GM10248 (cell line): ENCODE data around the gene COPZ1.

Experiments
- CTCF ChIA-PET: fragments of 300-600 bp; sonication (Branson Sonifier 250); formaldehyde crosslinking; extraction: SDS; loops from one replicate; lab custom pipeline; 2021; ENCODE audit warnings: antibody characterized with exemption; lab: Yijun Ruan, JAX
- POLR2A ChIA-PET: fragments of 350-650 bp; sonication (Branson Sonifier 250); formaldehyde crosslinking; extraction: SDS; loops from one replicate; lab custom pipeline; 2020; ENCODE audit warnings: antibody characterized with exemption; lab: Yijun Ruan, JAX
- DNase-seq: peaks from one replicate; pipeline ENCODE4 v3.0.0; 2012; ENCODE audit errors: extremely low spot score
- TF ChIP-seq, protein P1 (sequence below): IDR thresholded peaks from 2 replicates; pipeline ENCODE4 v1.5.1; 2012; ENCODE audit warnings: mild to moderate bottlenecking, low read depth; ENCODE audit errors: extremely low read depth, missing control alignments, control extremely low read depth

The COPZ1 gene

DNA sequence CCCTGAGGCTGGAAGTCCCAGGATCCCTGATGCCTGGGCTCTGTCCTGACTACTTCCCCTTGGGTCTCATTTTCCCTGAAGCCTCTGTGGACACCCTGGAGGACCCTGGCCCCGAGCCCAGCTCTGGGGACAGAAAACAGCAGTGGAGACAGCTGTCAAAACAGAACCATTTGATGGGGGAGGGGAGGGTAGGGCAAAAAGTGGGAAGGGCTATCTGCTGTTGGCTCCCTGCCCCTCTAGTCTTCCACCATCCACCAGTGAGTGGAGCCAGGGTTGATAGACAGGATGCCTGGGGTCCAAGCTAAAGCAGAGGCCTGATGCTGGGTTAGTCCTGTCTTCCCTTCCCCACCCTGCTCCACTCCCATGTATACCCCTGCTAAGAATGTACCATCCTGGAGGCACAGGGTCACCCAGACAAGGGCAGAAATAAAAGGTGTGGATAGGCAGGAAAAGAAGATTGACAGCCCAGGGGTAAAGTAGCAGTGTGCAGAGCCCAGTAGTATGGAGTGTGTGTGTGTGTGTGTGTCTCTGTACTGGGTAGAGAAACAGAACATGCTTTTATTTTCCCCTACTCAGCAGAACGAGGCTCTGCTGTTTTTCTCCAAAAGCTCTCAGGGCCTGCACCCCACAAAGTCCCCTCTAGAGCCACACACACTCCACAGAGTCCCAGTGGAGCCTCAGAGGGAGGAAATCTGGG is 49.8 kb downstream of the COPZ1 start:
- POLR2A ChIA-PET: no interaction called here
- CTCF ChIA-PET: interaction anchor here (0.8 to 5.9 kb wide), 10 partner anchors 14 to 160 kb away, joined by 3 to 49 read pairs (median 4); partner anchors contain the start of gene COPZ1
- DNase-seq: no peak
- TF ChIP-seq, protein P1, sequence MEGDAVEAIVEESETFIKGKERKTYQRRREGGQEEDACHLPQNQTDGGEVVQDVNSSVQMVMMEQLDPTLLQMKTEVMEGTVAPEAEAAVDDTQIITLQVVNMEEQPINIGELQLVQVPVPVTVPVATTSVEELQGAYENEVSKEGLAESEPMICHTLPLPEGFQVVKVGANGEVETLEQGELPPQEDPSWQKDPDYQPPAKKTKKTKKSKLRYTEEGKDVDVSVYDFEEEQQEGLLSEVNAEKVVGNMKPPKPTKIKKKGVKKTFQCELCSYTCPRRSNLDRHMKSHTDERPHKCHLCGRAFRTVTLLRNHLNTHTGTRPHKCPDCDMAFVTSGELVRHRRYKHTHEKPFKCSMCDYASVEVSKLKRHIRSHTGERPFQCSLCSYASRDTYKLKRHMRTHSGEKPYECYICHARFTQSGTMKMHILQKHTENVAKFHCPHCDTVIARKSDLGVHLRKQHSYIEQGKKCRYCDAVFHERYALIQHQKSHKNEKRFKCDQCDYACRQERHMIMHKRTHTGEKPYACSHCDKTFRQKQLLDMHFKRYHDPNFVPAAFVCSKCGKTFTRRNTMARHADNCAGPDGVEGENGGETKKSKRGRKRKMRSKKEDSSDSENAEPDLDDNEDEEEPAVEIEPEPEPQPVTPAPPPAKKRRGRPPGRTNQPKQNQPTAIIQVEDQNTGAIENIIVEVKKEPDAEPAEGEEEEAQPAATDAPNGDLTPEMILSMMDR: no peak

DNA sequence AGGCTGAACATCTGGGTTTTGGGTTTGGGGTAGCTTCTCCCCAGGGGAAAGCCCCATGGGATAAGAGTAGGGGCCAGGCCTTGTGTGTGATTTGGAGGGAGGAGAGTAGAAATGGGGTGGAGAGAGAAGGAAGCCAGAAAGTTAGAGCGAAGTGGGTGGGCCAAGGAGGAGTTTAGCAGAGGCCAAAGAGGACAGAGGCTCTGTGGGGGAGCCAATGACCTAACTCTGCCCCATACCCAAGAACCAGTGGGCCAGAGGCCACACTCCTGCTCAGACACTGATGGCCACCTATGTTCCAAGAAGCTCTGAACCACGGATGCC is 50.3 kb downstream of the COPZ1 start:
- POLR2A ChIA-PET: no interaction called here
- TF ChIP-seq, protein P1: no peak
- CTCF ChIA-PET: interaction anchor here (0.8 to 5.9 kb wide), 8 partner anchors 15 to 160 kb away, joined by 4 to 49 read pairs (median 5); partner anchors contain the start of gene COPZ1
- DNase-seq: no peak

DNA sequence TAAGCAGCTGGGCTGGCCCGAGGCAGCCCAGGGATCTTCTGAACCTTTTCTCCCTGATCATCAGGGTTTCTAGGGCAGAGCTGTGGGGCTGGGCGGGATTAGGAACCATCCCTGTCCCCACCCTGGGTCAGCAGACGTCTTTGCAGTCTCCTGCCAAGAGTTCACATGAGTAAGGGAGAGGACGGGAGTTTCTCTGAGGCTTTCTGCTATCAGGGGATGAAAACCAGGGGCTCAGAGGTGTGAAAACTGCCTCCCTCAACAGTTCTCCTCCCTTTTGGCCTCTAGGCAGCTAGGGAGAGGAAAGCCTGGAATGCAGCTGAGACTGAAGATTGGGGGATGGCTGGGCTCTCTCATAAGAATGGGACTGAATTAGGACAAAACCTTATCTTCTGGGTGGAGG is 51.7 kb downstream of the COPZ1 start:
- POLR2A ChIA-PET: no interaction called here
- CTCF ChIA-PET: interaction anchor here (0.9 to 7.5 kb wide), 7 partner anchors 9 to 162 kb away, joined by 3 to 74 read pairs (median 3); no protein-coding TSS in a partner anchor
- TF ChIP-seq, protein P1: no peak
- DNase-seq: no peak

DNA sequence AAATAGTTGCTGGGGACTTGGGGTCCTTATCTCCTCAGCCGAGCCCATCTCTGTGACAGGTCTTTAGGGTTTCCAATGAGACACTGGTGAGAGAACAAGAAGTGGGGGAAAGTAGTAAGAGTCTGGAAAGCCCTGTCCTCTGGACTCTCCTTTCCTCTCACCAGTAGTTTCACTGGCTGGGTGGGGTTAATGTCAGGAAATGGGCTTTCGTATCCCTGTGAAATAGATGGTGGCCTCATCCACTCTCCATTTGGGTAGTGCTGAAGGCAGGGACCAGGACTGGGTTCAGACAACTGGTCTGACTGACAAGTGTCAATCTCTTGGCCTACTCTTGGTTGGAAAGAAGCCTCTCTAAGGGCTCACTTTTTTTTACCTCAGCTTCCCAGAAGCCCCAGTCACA is 52.1 kb downstream of the COPZ1 start:
- POLR2A ChIA-PET: no interaction called here
- no peak for DNase-seq
- TF ChIP-seq, protein P1: no peak
- CTCF ChIA-PET: interaction anchor here (0.9 to 7.5 kb wide), 6 partner anchors 8 to 163 kb away, joined by 3 to 74 read pairs (median 3); no protein-coding TSS in a partner anchor

DNA sequence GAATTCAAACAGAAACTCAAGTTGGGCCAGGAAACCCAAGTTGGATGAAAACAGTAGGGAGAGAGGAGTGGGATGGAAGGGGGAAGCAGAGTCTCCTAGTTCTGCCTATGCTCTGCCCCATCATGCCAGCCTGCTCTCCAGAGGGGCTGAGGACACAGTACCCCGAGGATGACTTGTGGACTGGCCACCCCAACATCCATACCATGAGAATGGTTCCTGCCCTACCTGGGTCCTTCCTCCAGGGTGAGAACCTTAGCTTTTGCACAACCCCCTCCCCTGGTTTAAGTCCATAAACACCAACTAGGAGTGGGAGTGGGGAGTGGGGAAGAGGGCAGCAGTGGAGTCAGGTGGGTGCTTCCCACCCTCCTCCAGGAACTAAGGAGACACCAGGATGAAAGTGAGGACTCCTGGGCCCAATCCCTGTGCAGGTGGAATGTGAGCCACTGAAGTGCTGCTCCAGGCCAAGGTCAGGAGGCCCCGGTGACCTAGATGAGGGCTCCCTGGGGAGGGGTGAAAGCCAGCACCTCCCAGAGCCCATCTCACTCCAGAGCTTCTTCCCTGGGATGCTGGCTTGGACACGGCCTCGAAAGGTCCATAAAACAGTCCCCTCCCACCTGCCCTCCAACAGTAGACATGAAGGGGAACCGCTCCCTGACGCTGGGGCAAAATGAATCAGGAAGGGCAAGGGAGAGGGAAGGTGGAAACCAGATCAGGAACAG is 53.0 kb downstream of the COPZ1 start:
- TF ChIP-seq, protein P1: no peak
- POLR2A ChIA-PET: no interaction called here
- no peak for DNase-seq
- CTCF ChIA-PET: interaction anchor here (0.6 to 7.5 kb wide), 12 partner anchors 10 to 163 kb away, joined by 3 to 87 read pairs (median 37); partner anchors contain the start of gene COPZ1

DNA sequence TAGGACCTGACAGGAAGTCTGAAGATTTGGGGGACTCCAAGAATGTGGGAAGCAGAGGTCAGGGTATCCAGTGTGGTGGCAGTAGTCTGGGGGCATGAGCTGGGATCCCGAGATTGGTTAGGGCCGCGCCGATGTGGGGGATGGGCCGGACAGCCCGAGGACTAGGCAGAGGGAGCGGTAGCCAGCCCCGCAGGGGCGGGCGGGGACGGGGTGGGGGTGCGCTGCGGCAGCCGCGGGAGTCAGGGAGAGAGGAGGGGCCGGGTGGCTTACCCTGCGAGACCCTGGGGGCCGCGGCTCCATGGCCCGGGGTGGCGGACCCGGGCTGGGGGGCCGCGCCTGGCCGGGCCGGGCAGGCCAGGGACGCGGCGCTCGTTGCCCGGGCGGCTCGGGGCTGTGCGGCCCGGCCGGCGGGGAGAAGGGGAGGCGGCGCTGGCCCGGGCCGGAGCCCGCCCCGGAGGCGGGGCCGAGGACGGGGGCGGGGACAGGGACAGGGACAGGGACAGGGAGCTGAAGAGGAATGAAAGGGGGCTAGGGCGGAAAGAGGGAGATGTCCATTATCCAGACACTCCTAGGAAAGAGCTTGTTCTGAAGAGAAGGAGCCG is 54.0 kb downstream of the COPZ1 start:
- ChIA-PET CTCF (interaction anchor here (0.6 to 7.5 kb wide), 48 partner anchors 7 to 416 kb away, joined by 3 to 87 read pairs (median 6); partner anchors contain the start of genes COPZ1, HNRNPA1, HOXC4 and HOXC5), POLR2A (no interaction called here)
- TF ChIP-seq, protein P1: no peak
- DNase-seq: no peak
